Measurements from ENCODE around the gene PHF5A.

PHF5A gene

DNA sequence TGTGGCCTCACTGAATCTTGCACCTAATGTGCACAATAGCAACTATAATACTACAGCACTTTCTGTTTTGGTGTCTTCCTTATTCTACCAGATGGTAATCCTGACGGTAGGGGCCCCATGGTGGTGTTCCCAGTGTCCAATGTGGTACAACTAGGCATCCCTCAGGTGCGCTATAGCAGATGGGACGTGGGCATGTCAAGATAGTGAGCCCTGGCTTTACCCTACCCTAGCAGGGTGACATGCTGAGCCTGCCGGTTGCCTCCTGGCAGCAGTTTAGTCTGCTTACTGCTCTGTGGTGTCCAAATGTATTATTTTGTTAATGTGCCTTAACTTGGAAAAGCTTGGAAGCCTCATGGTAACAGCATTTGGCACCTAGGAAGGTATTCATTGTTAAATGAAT, 19.6 kb upstream of the PHF5A start:
- no peaks in the 10 kb centered on the region for H3K36me3 ChIP-seq (ENCODE audit: control insufficient read depth, insufficient read depth, low read length)
- H3K4me3 ChIP-seq (ENCODE audit: insufficient read depth, low read depth, low read length, poor library complexity, severe bottlenecking), result no peak overlapping the region
- no peaks in the 10 kb centered on the region for H3K9me3 ChIP-seq (ENCODE audit: control insufficient read depth, low read length)
- H3K4me1 ChIP-seq (ENCODE audit: control insufficient read depth, insufficient read depth, low read length, poor library complexity, severe bottlenecking), result no peaks in the 10 kb centered on the region
- no peak overlapping the region for H3K27ac ChIP-seq (ENCODE audit: insufficient read depth, low read length, poor library complexity, severe bottlenecking)
- no peak for DNase-seq
- H3K27me3 ChIP-seq (replicated peaks; ENCODE audit: control insufficient read depth, insufficient read depth, low read length, poor library complexity, severe bottlenecking), result no peaks in the 10 kb centered on the region

DNA sequence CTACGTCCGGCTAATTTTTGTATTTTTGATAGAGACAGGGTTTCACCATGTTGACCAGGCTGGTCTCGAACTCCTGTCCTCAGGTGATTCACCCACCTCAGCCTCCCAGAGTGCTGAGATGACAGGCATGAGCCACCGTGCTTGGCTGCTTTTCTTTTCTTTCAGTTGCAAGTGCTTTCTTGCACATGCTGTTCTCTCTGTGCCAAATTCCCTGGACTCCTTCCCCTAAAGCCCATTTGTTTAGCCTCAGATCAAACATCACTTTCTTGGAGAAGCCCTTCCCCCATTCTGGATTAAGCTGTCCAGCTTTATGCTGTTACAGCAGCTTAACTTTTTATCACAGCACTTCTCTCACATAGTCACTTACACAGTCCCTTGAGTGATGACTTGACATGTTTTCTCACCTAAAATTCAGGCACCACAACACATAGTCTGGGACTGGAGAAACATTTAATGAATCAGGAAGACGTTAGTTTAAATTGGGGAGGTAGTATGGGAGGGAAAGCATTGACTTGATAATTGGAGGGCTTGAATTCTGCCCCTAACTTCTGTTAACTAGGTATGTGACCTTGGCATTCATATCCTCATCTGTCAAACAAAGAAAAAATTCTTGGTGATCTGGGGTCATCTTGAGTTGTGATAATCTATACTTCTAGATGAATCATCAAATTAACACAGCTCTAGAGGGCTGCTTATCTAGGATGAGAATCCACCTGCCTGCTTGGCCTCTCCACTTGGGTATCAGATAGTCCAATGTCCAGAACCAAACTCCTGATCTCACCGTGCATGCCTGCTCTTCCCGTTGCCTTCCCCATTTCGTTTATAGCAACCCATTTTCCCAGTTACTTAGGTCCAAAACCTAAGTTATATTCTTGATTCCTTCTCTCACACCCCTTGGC, 18.8 kb upstream of the PHF5A start:
- Histone ChIP-seq H3K4me1 (ENCODE audit: control insufficient read depth, insufficient read depth, low read length, poor library complexity, severe bottlenecking) (no peaks in the 10 kb centered on the region), H3K27me3 (replicated peaks; ENCODE audit: control insufficient read depth, insufficient read depth, low read length, poor library complexity, severe bottlenecking) (no peaks in the 10 kb centered on the region), H3K36me3 (ENCODE audit: control insufficient read depth, insufficient read depth, low read length) (no peaks in the 10 kb centered on the region), H3K9me3 (ENCODE audit: control insufficient read depth, low read length) (no peaks in the 10 kb centered on the region), H3K4me3 (ENCODE audit: insufficient read depth, low read depth, low read length, poor library complexity, severe bottlenecking) (no peak overlapping the region), H3K27ac (ENCODE audit: insufficient read depth, low read length, poor library complexity, severe bottlenecking) (no peak overlapping the region)
- no peak for DNase-seq

DNA sequence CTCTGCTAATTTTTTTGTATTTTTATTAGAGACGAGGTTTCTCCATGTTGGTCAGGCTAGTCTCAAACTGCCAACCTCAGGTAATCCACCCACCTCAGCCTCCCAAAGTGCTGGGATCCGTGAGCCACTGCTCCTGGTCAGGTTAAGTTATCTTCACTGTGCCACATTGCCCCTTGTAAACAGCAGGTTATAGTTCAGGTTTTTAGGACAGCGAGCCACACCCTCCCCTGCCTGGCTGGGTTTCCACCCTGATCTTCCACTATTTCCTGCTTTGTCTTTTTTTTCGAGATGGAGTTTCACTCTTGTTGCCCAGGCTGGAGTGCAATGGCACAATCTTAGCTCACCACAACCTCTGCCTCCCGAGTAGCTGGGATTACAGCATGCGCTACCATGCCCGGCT, 16.5 kb upstream of the PHF5A start:
- DNase-seq, result no peak
- Histone ChIP-seq H3K27ac (ENCODE audit: insufficient read depth, low read length, poor library complexity, severe bottlenecking) (no peak overlapping the region), H3K4me1 (ENCODE audit: control insufficient read depth, insufficient read depth, low read length, poor library complexity, severe bottlenecking) (no peaks in the 10 kb centered on the region), H3K36me3 (ENCODE audit: control insufficient read depth, insufficient read depth, low read length) (no peaks in the 10 kb centered on the region), H3K27me3 (replicated peaks; ENCODE audit: control insufficient read depth, insufficient read depth, low read length, poor library complexity, severe bottlenecking) (no peaks in the 10 kb centered on the region), H3K4me3 (ENCODE audit: insufficient read depth, low read depth, low read length, poor library complexity, severe bottlenecking) (no peak overlapping the region), H3K9me3 (ENCODE audit: control insufficient read depth, low read length) (no peaks in the 10 kb centered on the region)

DNA sequence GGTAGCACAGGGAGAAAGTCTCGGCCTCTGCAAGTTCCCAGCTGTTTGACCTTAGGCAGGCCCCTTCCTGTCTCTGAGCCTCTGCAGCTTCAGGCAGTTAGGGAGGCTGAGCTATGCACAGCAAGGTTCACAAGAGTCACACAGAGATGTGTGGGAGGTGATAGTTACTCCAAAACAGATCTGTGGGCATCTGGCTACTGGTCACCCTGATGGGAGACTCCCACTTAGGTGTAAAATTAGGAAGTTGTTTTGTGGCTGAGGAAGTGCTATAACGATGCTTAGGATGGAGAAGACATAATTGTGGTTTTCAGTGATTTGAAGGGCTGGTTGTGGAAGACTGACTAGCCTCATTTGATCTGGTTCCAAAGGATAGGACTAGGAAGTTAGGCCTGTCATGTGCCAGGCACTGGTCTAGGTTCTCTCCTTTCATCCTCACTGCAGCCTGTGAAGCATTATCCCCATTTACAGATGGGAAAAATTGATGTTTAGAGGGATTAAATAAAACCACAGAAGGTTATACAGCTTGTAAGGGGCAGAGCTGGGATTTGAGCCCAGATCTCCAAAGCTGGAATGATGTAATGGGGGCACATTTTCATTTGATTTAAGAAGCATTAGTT, 13.9 kb upstream of the PHF5A start:
- Histone ChIP-seq H3K4me1 (ENCODE audit: control insufficient read depth, insufficient read depth, low read length, poor library complexity, severe bottlenecking) (no peaks in the 10 kb centered on the region), H3K27me3 (replicated peaks; ENCODE audit: control insufficient read depth, insufficient read depth, low read length, poor library complexity, severe bottlenecking) (no peaks in the 10 kb centered on the region), H3K4me3 (ENCODE audit: insufficient read depth, low read depth, low read length, poor library complexity, severe bottlenecking) (no peak overlapping the region), H3K27ac (ENCODE audit: insufficient read depth, low read length, poor library complexity, severe bottlenecking) (no peak overlapping the region), H3K36me3 (ENCODE audit: control insufficient read depth, insufficient read depth, low read length) (peaks cover 8% of the 10 kb centered on the region), H3K9me3 (ENCODE audit: control insufficient read depth, low read length) (no peaks in the 10 kb centered on the region)
- DNase-seq, result no peak

DNA sequence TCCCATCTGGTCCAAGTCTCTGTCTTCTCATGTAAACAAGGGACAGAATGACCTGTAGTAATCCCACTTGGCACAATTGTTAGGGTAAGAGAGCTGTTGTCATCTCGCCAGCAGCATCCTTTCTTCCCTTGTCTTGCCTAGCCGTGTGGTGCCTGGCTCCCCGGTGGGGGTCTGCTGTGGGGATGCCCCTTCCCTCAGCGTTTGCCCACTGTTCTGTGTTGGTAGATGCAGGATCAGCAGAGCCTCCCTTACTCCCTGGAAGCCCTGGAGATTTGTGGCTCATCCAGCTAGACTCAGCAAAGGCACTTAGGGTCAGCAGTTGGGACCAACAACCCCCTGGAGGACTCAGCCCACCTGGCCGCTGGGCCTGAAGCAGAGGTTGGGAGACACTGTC, 13.4 kb upstream of the PHF5A start:
- no peaks in the 10 kb centered on the region for H3K9me3 ChIP-seq (ENCODE audit: control insufficient read depth, low read length)
- H3K36me3 ChIP-seq (ENCODE audit: control insufficient read depth, insufficient read depth, low read length), result peaks cover 8% of the 10 kb centered on the region
- H3K27me3 ChIP-seq (replicated peaks; ENCODE audit: control insufficient read depth, insufficient read depth, low read length, poor library complexity, severe bottlenecking), result no peaks in the 10 kb centered on the region
- H3K4me3 ChIP-seq (ENCODE audit: insufficient read depth, low read depth, low read length, poor library complexity, severe bottlenecking), result no peak overlapping the region
- DNase-seq, result no peak
- H3K27ac ChIP-seq (ENCODE audit: insufficient read depth, low read length, poor library complexity, severe bottlenecking), result no peak overlapping the region
- H3K4me1 ChIP-seq (ENCODE audit: control insufficient read depth, insufficient read depth, low read length, poor library complexity, severe bottlenecking), result no peaks in the 10 kb centered on the region

DNA sequence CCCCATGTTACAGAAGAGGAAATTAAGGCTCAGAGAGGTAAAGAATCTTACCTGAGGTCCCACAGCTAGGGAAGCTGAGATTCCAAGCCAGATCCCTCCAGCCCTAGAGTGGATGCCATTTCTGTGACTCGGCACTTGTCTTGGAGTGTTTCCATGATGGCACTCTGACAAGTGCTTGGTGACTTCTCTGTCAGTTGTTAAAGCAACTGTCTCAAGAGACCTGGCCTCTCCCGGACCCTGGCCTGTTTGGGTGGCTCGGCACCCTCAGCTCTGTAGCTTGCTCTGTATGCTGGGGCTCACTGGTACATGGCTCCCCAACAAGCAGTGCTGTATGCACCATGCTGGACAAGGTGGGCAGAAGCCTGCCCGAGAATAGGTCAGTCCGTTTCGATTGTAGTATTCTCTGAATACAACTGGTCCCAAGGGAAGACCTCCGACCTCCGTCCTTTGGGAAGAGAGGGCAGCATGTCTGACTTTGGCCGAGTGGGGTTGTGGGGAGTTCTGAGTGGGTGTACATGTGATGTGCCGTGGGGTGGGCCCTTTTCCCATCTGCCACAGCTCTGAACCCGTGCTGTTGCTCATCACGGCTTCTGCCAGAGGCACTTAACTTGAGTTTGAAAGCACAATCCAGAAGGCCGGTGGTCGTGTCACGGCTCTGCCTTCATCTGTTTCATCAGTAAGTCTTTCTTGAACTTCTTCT, 12.8 kb upstream of the PHF5A start:
- no peak for DNase-seq

DNA sequence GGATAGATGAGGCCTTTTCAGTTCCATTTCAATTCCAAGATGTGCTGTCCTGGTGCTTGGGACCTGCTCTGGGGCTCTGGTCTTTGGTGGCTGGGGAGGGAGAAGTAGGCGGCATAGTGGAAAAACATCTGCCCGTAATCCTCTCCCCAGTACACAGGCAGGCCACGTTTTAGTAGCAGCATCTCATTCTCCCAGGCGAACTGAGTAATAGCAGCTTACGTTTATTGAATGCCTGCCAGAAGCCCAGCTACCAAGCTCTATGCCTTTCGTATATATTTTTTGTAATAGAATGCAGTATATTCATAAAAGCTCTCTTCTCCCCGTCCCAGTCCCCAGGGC, 11.9 kb upstream of the PHF5A start:
- Histone ChIP-seq H3K27me3 (replicated peaks; ENCODE audit: control insufficient read depth, insufficient read depth, low read length, poor library complexity, severe bottlenecking) (no peaks in the 10 kb centered on the region), H3K36me3 (ENCODE audit: control insufficient read depth, insufficient read depth, low read length) (peaks cover 8% of the 10 kb centered on the region), H3K27ac (ENCODE audit: insufficient read depth, low read length, poor library complexity, severe bottlenecking) (no peak overlapping the region), H3K4me3 (ENCODE audit: insufficient read depth, low read depth, low read length, poor library complexity, severe bottlenecking) (no peak overlapping the region), H3K4me1 (ENCODE audit: control insufficient read depth, insufficient read depth, low read length, poor library complexity, severe bottlenecking) (no peaks in the 10 kb centered on the region), H3K9me3 (ENCODE audit: control insufficient read depth, low read length) (no peaks in the 10 kb centered on the region)
- no peak for DNase-seq

More for the DNA sequence above, 12.8 kb upstream of the PHF5A start:
- H3K27me3 ChIP-seq (replicated peaks; ENCODE audit: control insufficient read depth, insufficient read depth, low read length, poor library complexity, severe bottlenecking), result no peaks in the 10 kb centered on the region
- no peak overlapping the region for H3K27ac ChIP-seq (ENCODE audit: insufficient read depth, low read length, poor library complexity, severe bottlenecking)
- H3K9me3 ChIP-seq (ENCODE audit: control insufficient read depth, low read length), result no peaks in the 10 kb centered on the region
- peaks cover 8% of the 10 kb centered on the region for H3K36me3 ChIP-seq (ENCODE audit: control insufficient read depth, insufficient read depth, low read length)
- H3K4me1 ChIP-seq (ENCODE audit: control insufficient read depth, insufficient read depth, low read length, poor library complexity, severe bottlenecking), result no peaks in the 10 kb centered on the region
- H3K4me3 ChIP-seq (ENCODE audit: insufficient read depth, low read depth, low read length, poor library complexity, severe bottlenecking), result no peak overlapping the region

DNA sequence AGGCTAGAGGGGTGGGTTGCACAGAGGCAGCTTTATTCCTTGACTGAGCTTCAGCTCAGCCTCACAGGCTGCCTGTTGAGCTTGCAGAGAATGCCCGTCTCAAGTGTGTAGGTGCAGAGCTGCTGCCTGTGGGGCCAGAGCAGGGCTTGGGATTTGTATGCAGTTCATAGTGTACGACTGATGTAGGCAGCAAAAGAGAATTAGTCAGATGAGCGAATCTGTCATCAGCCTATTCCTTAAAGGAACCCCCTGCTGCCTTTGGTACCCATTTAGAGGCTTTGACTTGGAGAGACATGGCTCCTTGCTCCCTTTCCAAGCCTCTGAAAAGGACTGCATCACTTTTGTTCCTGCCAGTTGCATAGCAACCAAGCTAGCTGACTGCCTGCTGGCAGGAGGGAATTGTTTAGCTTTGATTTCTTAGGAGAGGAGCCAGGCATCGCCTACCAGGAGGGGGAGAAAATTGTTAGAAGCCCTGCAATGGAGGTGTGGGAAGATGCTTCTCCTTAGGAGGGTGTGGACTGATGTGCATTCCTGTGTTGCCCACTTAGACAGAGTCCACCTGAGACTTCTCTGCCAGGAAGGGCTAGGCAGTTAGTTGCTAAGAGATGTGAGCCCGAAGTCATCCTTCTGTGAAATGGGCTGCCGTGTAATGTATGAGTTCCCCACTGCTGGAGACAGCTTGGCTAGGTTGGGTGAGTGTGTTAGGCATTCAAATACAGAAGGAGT, 11.3 kb upstream of the PHF5A start:
- Histone ChIP-seq H3K27me3 (replicated peaks; ENCODE audit: control insufficient read depth, insufficient read depth, low read length, poor library complexity, severe bottlenecking) (no peaks in the 10 kb centered on the region), H3K27ac (ENCODE audit: insufficient read depth, low read length, poor library complexity, severe bottlenecking) (no peak overlapping the region), H3K9me3 (ENCODE audit: control insufficient read depth, low read length) (no peaks in the 10 kb centered on the region), H3K4me1 (ENCODE audit: control insufficient read depth, insufficient read depth, low read length, poor library complexity, severe bottlenecking) (no peaks in the 10 kb centered on the region), H3K4me3 (ENCODE audit: insufficient read depth, low read depth, low read length, poor library complexity, severe bottlenecking) (no peak overlapping the region), H3K36me3 (ENCODE audit: control insufficient read depth, insufficient read depth, low read length) (peaks cover 8% of the 10 kb centered on the region)
- DNase-seq, result no peak

DNA sequence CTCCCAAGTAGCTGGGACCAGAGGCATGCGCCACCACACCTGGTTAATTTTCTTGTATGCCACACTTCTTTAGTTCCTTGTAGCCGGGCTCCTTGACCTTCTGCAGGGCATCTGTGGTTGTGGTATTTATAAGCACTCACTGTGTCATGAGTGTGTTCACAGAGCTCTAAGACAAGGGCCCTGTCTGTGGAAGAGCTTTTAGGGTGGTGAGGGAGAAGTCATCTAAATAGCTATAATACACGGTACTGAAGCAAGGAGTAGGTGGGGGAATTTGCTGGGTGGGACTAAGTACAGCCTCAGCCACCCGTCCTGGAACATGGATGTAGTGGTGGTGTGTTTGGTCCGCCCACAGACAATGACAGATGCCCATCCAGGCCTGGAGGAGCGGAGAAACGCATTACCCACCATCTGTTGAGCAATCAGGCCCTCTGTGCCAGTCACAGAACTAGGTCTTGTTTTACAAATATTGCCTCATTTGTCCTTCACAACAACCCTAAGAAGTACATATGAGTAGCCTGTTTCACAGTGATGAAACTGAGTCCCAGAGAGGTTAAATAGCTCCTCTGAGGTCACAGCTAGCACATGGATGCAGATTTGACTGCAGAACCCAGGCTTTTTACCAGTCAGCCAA, 10.5 kb upstream of the PHF5A start:
- Histone ChIP-seq H3K27ac (ENCODE audit: insufficient read depth, low read length, poor library complexity, severe bottlenecking) (no peak overlapping the region), H3K4me1 (ENCODE audit: control insufficient read depth, insufficient read depth, low read length, poor library complexity, severe bottlenecking) (no peaks in the 10 kb centered on the region), H3K27me3 (replicated peaks; ENCODE audit: control insufficient read depth, insufficient read depth, low read length, poor library complexity, severe bottlenecking) (no peaks in the 10 kb centered on the region), H3K9me3 (ENCODE audit: control insufficient read depth, low read length) (no peaks in the 10 kb centered on the region), H3K4me3 (ENCODE audit: insufficient read depth, low read depth, low read length, poor library complexity, severe bottlenecking) (no peak overlapping the region), H3K36me3 (ENCODE audit: control insufficient read depth, insufficient read depth, low read length) (peaks cover 8% of the 10 kb centered on the region)
- no peak for DNase-seq
